H1 (cell line): ENCODE measurements around the gene STAT4. TPM values are rescaled to one million over a fixed set of nuclear protein-coding genes. Genes with fewer than 3 reads are reported as not detected.

ENCODE experiments used
- CTCF ChIA-PET: fragments of 300-600 bp; sonication (Branson Sonifier 250); formaldehyde crosslinking; loops from one replicate; lab custom pipeline; 2021; ENCODE audit not compliant: partially characterized antibody; lab: Charles Lee
- POLR2A ChIA-PET: fragments of 300-600 bp; sonication (Branson Sonifier 250); formaldehyde crosslinking; loops from one replicate; lab custom pipeline; 2021; ENCODE audit warnings: inconsistent platforms; ENCODE audit not compliant: partially characterized antibody; lab: Charles Lee
- DNase-seq, 2 experiments: peaks; one replicate each; pipeline versions ENCODE4 v3.0.0 to v3.0.0-alpha.2; 2010 to 2022; ENCODE audit warnings: low spot score in 2 of 2, low read depth in 1 of 2, mixed read lengths in 1 of 2
- FAIRE-seq: peaks from 2 replicates; lab custom pipeline; 2011; peaks lifted over from hg19 to GRCh38; lab: Jason Lieb, UNC
- H2AFZ ChIP-seq: 2 replicates; pipeline ENCODE4 v1.8.1; 2012; ENCODE audit warnings: low read length, inconsistent platforms
- H2AK5ac ChIP-seq: 2 replicates; pipeline ENCODE4 v1.6.1; 2013; ENCODE audit warnings: low read depth, low read length
- H2BK120ac ChIP-seq: replicated peaks from 2 replicates; pipeline ENCODE3; 2013; ENCODE audit warnings: low read depth, low read length, inconsistent platforms
- H2BK12ac ChIP-seq: 2 replicates; pipeline ENCODE4 v1.6.1; 2013; ENCODE audit warnings: low read depth, low read length
- H2BK15ac ChIP-seq: 2 replicates; pipeline ENCODE4 v1.6.1; 2013; ENCODE audit warnings: low read length
- H2BK20ac ChIP-seq: 2 replicates; pipeline ENCODE4 v1.6.1; 2013; ENCODE audit warnings: low read length
- H2BK5ac ChIP-seq: 2 replicates; pipeline ENCODE4 v1.6.1; 2013; ENCODE audit warnings: low read depth, low read length
- H3K14ac ChIP-seq: 2 replicates; pipeline ENCODE4 v1.6.1; 2013; ENCODE audit warnings: inconsistent platforms; ENCODE audit not compliant: insufficient read length
- H3K18ac ChIP-seq: 2 replicates; pipeline ENCODE4 v1.6.1; 2013; ENCODE audit warnings: low read length; ENCODE audit errors: extremely low read depth
- H3K23ac ChIP-seq: 2 replicates; pipeline ENCODE4 v1.6.1; 2013; ENCODE audit warnings: inconsistent platforms; ENCODE audit not compliant: insufficient read length
- H3K23me2 ChIP-seq: 2 replicates; pipeline ENCODE4 v1.6.1; 2013; ENCODE audit warnings: low read depth, low read length
- H3K27ac ChIP-seq: 2 replicates; pipeline ENCODE4 v1.6.1; 2011; ENCODE audit warnings: low read depth, low read length, inconsistent platforms
- H3K27me3 ChIP-seq, 4 experiments: replicated peaks in 1 of 4; 1 replicate in 1 of 4; 2 replicates in 3 of 4; pipeline versions ENCODE4 v1.6.1 to v1.8.1; 2011 to 2013; ENCODE audit warnings: low read length in 3 of 4, mild to moderate bottlenecking in 3 of 4, inconsistent platforms in 2 of 4, mixed read lengths in 2 of 4, moderate library complexity in 1 of 4; ENCODE audit not compliant: control insufficient read depth in 3 of 4, insufficient read depth in 3 of 4; ENCODE audit errors: extremely low read depth in 1 of 4
- H3K36me3 ChIP-seq, 4 experiments: 2 replicates each; pipeline versions ENCODE4 v1.6.1 to v1.8.1; 2011 to 2013; ENCODE audit warnings: mild to moderate bottlenecking in 4 of 4, low read length in 3 of 4, moderate library complexity in 2 of 4, control low read depth in 1 of 4, inconsistent platforms in 1 of 4; ENCODE audit not compliant: insufficient read depth in 4 of 4, control insufficient read depth in 2 of 4
- H3K4ac ChIP-seq: replicated peaks from 2 replicates; pipeline ENCODE3; 2013; ENCODE audit warnings: low read length, low read depth, mixed read lengths, inconsistent platforms; ENCODE audit not compliant: insufficient read length
- H3K4me1 ChIP-seq, 4 experiments: replicated peaks in 1 of 4; 1 replicate in 1 of 4; 2 replicates in 3 of 4; pipeline versions ENCODE4 v1.6.1 to v1.8.1; 2011 to 2013; ENCODE audit warnings: low read length in 3 of 4, inconsistent platforms in 2 of 4, mixed read lengths in 1 of 4; ENCODE audit not compliant: insufficient read depth in 4 of 4, control insufficient read depth in 3 of 4
- H3K4me2 ChIP-seq, 2 experiments: 2 replicates each; pipeline versions ENCODE4 v1.6.1 to v1.8.1; 2011 to 2013; ENCODE audit warnings: low read depth in 2 of 2, low read length in 2 of 2, control low read depth in 1 of 2, inconsistent platforms in 1 of 2, mild to moderate bottlenecking in 1 of 2; ENCODE audit not compliant: insufficient read depth in 1 of 2
- H3K4me3 ChIP-seq, 4 experiments: fragments of 200-600, 300-600 bp in 1 of 4; sonication (generic), shearing (Covaris generic), sonication (Bioruptor Twin) in 1 of 4; 2 replicates each; pipeline versions ENCODE4 v1.5.1 to v1.8.1; 2011 to 2016; ENCODE audit warnings: low read length in 4 of 4, low read depth in 3 of 4, control low read depth in 2 of 4, inconsistent platforms in 2 of 4, mild to moderate bottlenecking in 2 of 4, mixed read lengths in 1 of 4, moderate library complexity in 1 of 4; ENCODE audit not compliant: insufficient read depth in 2 of 4; ENCODE audit errors: extremely low read depth in 1 of 4
- H3K56ac ChIP-seq: replicated peaks from 2 replicates; pipeline ENCODE3; 2013; ENCODE audit warnings: low read depth, mild to moderate bottlenecking, mixed read lengths, low read length, inconsistent platforms; ENCODE audit not compliant: insufficient read length
- H3K79me1 ChIP-seq: 2 replicates; pipeline ENCODE4 v1.6.1; 2013; ENCODE audit warnings: low read depth, low read length, control low read depth
- H3K79me2 ChIP-seq, 2 experiments: 2 replicates each; pipeline versions ENCODE4 v1.6.1 to v1.8.1; 2012 to 2013; ENCODE audit warnings: low read length in 2 of 2, mild to moderate bottlenecking in 2 of 2, inconsistent platforms in 1 of 2; ENCODE audit not compliant: insufficient read depth in 2 of 2, control insufficient read depth in 1 of 2
- H3K9ac ChIP-seq, 4 experiments: replicated peaks in 1 of 4; 1 replicate in 1 of 4; 2 replicates in 3 of 4; pipeline versions ENCODE4 v1.6.1 to v1.8.1; 2011 to 2013; ENCODE audit warnings: low read depth in 3 of 4, low read length in 3 of 4, control low read depth in 2 of 4, mild to moderate bottlenecking in 2 of 4, moderate library complexity in 2 of 4, inconsistent platforms in 1 of 4; ENCODE audit errors: extremely low read depth in 1 of 4
- H3K9me3 ChIP-seq, 2 experiments: 2 replicates each; pipeline versions ENCODE4 v1.6.1 to v1.8.1; 2012 to 2013; ENCODE audit warnings: mild to moderate bottlenecking in 2 of 2, moderate library complexity in 2 of 2, control low read depth in 1 of 2, inconsistent platforms in 1 of 2, low read depth in 1 of 2, low read length in 1 of 2, mixed read lengths in 1 of 2; ENCODE audit not compliant: insufficient read depth in 2 of 2
- H4K20me1 ChIP-seq, 2 experiments: replicated peaks in 1 of 2; 2 replicates each; pipeline versions ENCODE3 to v1.8.1; 2011 to 2013; ENCODE audit warnings: inconsistent platforms in 2 of 2, low read length in 2 of 2, mild to moderate bottlenecking in 1 of 2; ENCODE audit not compliant: insufficient read depth in 2 of 2, control insufficient read depth in 1 of 2
- H4K5ac ChIP-seq: 2 replicates; pipeline ENCODE4 v1.6.1; 2013; ENCODE audit warnings: low read length, low read depth, mixed read lengths, inconsistent platforms; ENCODE audit not compliant: insufficient read length
- H4K8ac ChIP-seq: 2 replicates; pipeline ENCODE4 v1.8.0; 2013; ENCODE audit warnings: mild to moderate bottlenecking, moderate library complexity, low read length, inconsistent platforms; ENCODE audit not compliant: insufficient read depth; ENCODE audit errors: extremely low read depth
- H4K91ac ChIP-seq: replicated peaks from 2 replicates; pipeline ENCODE3; 2013; ENCODE audit warnings: low read length, mixed read lengths, inconsistent platforms; ENCODE audit not compliant: insufficient read length
- BCL11A ChIP-seq, 2 experiments: IDR thresholded peaks; one replicate each; pipeline ENCODE4 v1.6.1; 2011; ENCODE audit warnings: low read depth in 2 of 2, low read length in 2 of 2, mild to moderate bottlenecking in 2 of 2
- CHD2 ChIP-seq: IDR thresholded peaks from 2 replicates; pipeline ENCODE4 v1.6.1; 2012; ENCODE audit warnings: low read length, improper control_type of control experiment
- EZH2 ChIP-seq: fragments of 200-600 bp; sonication (generic); IDR thresholded peaks from 2 replicates; pipeline ENCODE4 v1.7.1; 2012; ENCODE audit warnings: low read depth, mild to moderate bottlenecking, moderate library complexity, low read length, inconsistent platforms; ENCODE audit not compliant: severe bottlenecking
- FOSL1 ChIP-seq: IDR thresholded peaks from 2 replicates; pipeline ENCODE4 v1.6.1; 2011; ENCODE audit warnings: mild to moderate bottlenecking, low read depth, low read length, moderate library complexity; ENCODE audit not compliant: insufficient read depth
- KDM5A ChIP-seq: fragments of 200-600 bp; IDR thresholded peaks from 2 replicates; pipeline ENCODE4 v1.7.1; 2012; ENCODE audit warnings: mild to moderate bottlenecking, low read length, inconsistent platforms, mixed read lengths
- RFX5 ChIP-seq: IDR thresholded peaks from 2 replicates; pipeline ENCODE4 v1.6.1; 2011; ENCODE audit warnings: low read depth, low read length, improper control_type of control experiment, borderline replicate concordance
- RXRA ChIP-seq: IDR thresholded peaks from 2 replicates; pipeline ENCODE4 v1.6.1; 2011; ENCODE audit warnings: low read depth, mild to moderate bottlenecking, low read length, moderate library complexity; ENCODE audit not compliant: insufficient read depth
- SIN3A ChIP-seq, 2 experiments: IDR thresholded peaks in 1 of 2; conservative IDR thresholded peaks in 1 of 2; 2 replicates each; pipeline ENCODE4 v1.6.1; 2011 to 2012; ENCODE audit warnings: low read length in 2 of 2, improper control_type of control experiment in 1 of 2, low read depth in 1 of 2, mild to moderate bottlenecking in 1 of 2
- SP1 ChIP-seq: IDR thresholded peaks from 2 replicates; pipeline ENCODE4 v1.6.1; 2011; ENCODE audit warnings: low read depth, low read length
- SRF ChIP-seq: IDR thresholded peaks from 2 replicates; pipeline ENCODE4 v1.6.1; 2011; ENCODE audit warnings: mild to moderate bottlenecking, low read depth, low read length, moderate library complexity
- ZNF274 ChIP-seq: IDR thresholded peaks from 2 replicates; pipeline ENCODE4 v1.7.0; 2012; ENCODE audit warnings: low read length, borderline replicate concordance; ENCODE audit errors: extremely low read depth
- WGBS, 2 experiments: shearing (Covaris generic) in 1 of 2; methylation state at CpG; one replicate each; pipeline versions ENCODE4 v1.1.6 to v1.1.7; 2013 to 2015; ENCODE audit warnings: low lambda C conversion rate in 2 of 2, mixed read lengths in 2 of 2, inconsistent platforms in 1 of 2, low coverage in 1 of 2, missing lambda C conversion rate in 1 of 2; ENCODE audit not compliant: insufficient replicate concordance in 2 of 2, insufficient coverage in 1 of 2, insufficient read length in 1 of 2; ENCODE audit errors: extremely low coverage in 1 of 2, missing lambda C conversion rate in 1 of 2; 5-methylcytosine and 5-hydroxymethylcytosine counted together
- polyA plus RNA-seq, 7 experiments: library from polyadenylated mRNA; depleted of rRNA in 3 of 7; stranded (reverse) in 5 of 7; unstranded in 2 of 7; fragments of >200 nt in 5 of 7; fragments of 200-250 nt in 2 of 7; gene quantifications; 1 replicate in 5 of 7; 2 replicates in 1 of 7; 4 replicates in 1 of 7; pipeline versions ENCODE4 v1.2.1 to v1.2.3, GENCODE V29; 2011 to 2013; ENCODE audit warnings: missing spikeins in 2 of 7, mixed read lengths in 2 of 7
- total RNA-seq: library from RNA; stranded (reverse); fragmentation: NEBNext Ultra II Directional; extraction: Animal tissue kit (Norgen Biotek cat#: 25700); gene quantifications from 2 replicates; pipeline ENCODE4 v1.2.1, GENCODE V29; 2021

The STAT4 gene
- total and polyA plus RNA-seq, 2 of the 8 experiments (the other 6 are each of a cell fraction or from before 2014, with no cell fraction given) = 0.36 to 0.63 TPM

- Histone ChIP-seq H2AFZ (no peak overlapping the region), H3K4me2 (no peak overlapping the region), H3K4me3 (no peak overlapping the region), H3K79me2 (no peaks in the 10 kb centered on the region), H2BK120ac (no peak overlapping the region), H3K9ac (no peak overlapping the region), H4K5ac (no peak overlapping the region), H3K14ac (no peak overlapping the region), H2BK12ac (no peak overlapping the region), H3K4ac (no peak overlapping the region), H3K36me3 (peaks cover 25 to 81% (median 62%) of the 10 kb centered on the region in 4 experiments), H3K23me2 (no peaks in the 10 kb centered on the region), H3K4me1 (no peaks in the 10 kb centered on the region), H2BK15ac (no peak overlapping the region), H3K27me3 (no peaks in the 10 kb centered on the region), H4K91ac (no peak overlapping the region), H3K27ac (no peak overlapping the region), H3K18ac (no peak overlapping the region), H4K8ac (no peak overlapping the region), H2BK5ac (no peak overlapping the region), H3K23ac (no peak overlapping the region), H3K79me1 (no peaks in the 10 kb centered on the region), H3K56ac (no peak overlapping the region), H3K9me3 (no peaks in the 10 kb centered on the region), H2BK20ac (no peak overlapping the region), H2AK5ac (no peak overlapping the region), H4K20me1 (peaks cover 0 to 4% of the 10 kb centered on the region in 2 experiments)
- ChIA-PET CTCF (interaction anchor here (1.0 to 1.8 kb wide), 2 partner anchors 199 to 201 kb away, joined by 3 to 4 read pairs; no protein-coding TSS in a partner anchor), POLR2A (no interaction called here)
- WGBS, 2 experiments = 86% methylated on average over 1 of the region's 1 CpG; no CpG with 5 or more reads in 1 of the 2 experiments
- DNase-seq (no peak), FAIRE-seq (no peak)
- TF ChIP-seq FOSL1 (no peak), SIN3A (conservative IDR thresholded peaks at IDR 0.05 in 1 of 2, IDR thresholded peaks at IDR 0.05 in 1 of 2; ENCODE audit: low read depth in 1 of 2, low read length in 2 of 2) (no peak), RFX5 (no peak), EZH2 (no peak), KDM5A (no peak), BCL11A (IDR thresholded peaks at IDR 0.05; ENCODE audit: low read depth in 2 of 2, low read length in 2 of 2) (no peak), SRF (no peak), RXRA (no peak), ZNF274 (no peak), CHD2 (no peak), SP1 (no peak)
Observed at GRCh38 chr2:190981733-190982132, 169.1 kb downstream of the STAT4 start.
